Muscle of arm (tissue), 12 donors: ENCODE data around the gene NXPH4. TPM values are rescaled to one million over a fixed set of nuclear protein-coding genes. Genes with fewer than 3 reads are reported as not detected.

Experiments
- DNase-seq: peaks from one replicate; pipeline ENCODE4 v3.0.0-alpha.2; 2013
- polyA plus RNA-seq, 12 donors: library from polyadenylated mRNA; unstranded; fragments of 120-200 nt; gene quantifications; one replicate each; pipeline ENCODE4 v1.2.1, GENCODE V29; 2013; ENCODE audit not compliant: insufficient read length in 12 of 12

The NXPH4 gene
- polyA plus RNA-seq, 12 donors: 1.7 to 18.1 (median 2.4) TPM; not detected in 2

- DNase-seq: no peak
These were observed 14.0 kb downstream of the NXPH4 start for GRCh38 chr12:57230381-57231155.

DNA sequence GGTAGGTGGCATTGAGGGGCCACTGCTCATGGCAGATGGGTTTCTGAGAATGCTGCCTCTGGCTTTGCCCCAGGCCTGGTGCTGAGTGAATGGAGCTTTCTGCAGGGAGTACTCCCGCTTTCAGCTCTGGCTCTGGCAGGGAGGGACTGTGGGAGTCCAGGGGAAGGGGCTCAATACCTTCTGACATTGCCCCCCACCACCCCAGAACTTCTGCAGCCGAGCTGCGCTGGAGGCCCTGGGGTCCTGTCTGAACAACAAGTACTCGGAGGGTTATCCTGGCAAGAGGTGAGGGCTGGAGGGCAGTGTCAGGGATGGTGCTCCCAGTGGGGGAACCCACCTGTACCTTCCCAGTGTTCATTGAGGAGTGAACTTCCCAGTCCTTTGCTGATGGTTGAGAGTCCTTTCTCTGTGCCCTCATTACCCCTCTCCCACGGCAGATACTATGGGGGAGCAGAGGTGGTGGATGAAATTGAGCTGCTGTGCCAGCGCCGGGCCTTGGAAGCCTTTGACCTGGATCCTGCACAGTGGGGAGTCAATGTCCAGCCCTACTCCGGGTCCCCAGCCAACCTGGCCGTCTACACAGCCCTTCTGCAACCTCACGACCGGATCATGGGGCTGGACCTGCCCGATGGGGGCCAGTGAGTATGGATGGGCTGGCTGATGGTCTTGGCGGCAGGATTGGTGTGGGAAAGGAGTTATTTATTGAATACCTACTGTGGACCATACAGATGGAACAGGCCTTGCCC, 14.9 kb downstream of the NXPH4 start:
- DNase-seq: no peak

- DNase-seq: no peak
These were observed 15.7 kb downstream of the NXPH4 start for GRCh38 chr12:57232156-57232756.

- no peak for DNase-seq
These were observed 17.0 kb downstream of the NXPH4 start for GRCh38 chr12:57233357-57234232.

- DNase-seq: no peak
These were observed 17.6 kb downstream of the NXPH4 start for GRCh38 chr12:57234233-57234570.

GRCh38 chr12:57234571-57235016, 18.0 kb downstream of the NXPH4 start:
- no peak for DNase-seq

DNA sequence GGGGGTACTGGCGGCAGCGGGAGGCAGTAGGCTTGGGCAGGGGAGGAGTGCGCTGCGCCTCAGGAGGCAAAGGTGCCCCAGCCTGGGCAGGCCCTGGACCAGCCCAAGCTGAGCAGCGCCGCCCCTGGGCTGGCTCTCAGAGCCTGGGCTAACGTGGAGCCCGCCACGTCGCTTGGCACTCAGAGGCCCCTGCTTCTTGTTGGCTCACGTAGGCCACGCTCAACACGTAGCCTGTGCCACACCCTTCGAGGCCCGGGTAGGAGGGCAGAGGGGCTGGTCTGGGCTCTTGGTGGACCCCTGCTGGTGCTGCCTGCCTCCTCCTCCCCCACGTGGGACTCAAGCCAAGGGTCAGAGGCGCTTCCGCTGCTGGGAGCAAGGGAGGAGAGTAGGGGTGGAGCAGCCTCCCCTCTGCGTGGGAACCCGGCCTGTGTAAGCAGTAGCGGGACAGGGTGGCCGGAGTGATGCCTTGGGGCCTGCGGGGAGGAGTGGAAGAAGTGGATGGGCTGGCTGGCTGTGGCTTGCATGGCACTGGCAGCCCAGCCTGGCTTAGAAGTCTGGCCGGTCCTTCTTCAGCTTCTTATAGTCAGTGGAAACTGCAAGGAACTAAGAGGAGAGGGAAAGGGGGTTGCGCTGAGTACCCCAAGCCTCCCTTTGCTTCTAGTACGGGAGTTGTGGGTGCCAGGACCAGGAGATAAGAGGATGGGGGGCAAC, 18.6 kb downstream of the NXPH4 start:
- DNase-seq: no peak

- no peak for DNase-seq
These were observed 19.1 kb downstream of the NXPH4 start for GRCh38 chr12:57235728-57236131.

GRCh38 chr12:57236201-57236924, 19.8 kb downstream of the NXPH4 start:
- no peak for DNase-seq

DNA sequence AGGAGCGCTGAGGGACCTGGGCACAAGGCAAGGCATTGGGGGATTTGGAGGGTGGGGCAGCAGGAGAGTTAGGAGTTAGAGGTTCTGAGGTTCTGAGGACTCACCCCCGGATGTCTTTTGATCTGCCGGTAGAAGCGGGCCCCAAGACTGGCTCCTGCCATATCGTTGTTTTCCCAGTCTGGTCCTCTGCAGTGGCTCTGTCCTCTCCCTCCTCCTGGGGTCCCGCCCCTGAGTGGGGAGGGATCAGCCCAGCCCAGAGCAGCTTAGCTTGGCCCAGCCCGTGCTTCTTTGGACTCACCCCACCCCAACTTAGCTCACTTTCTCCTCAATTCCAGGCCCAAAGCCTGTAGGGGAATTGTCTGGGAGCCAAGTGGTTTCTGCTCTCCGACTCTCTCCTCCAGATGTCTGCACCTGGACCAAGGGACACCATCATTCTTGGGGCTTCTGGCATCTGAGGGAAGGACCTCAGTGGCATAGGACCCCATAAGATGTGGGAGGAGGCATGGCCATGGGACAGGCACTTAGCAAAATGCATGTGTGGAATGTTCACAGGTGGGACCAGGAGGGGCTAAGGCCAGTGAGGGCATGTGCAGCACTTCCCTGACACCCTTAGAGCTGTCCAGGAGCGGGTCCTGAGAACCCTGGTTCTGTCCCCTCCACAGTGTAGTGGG, 20.5 kb downstream of the NXPH4 start:
- DNase-seq: no peak

GRCh38 chr12:57237596-57237931, 21.0 kb downstream of the NXPH4 start:
- DNase-seq: no peak

GRCh38 chr12:57237932-57238853, 21.6 kb downstream of the NXPH4 start:
- DNase-seq: no peak

GRCh38 chr12:57238854-57239554, 22.4 kb downstream of the NXPH4 start:
- DNase-seq: peak; percentile 91

GRCh38 chr12:57239587-57240065, 23.0 kb downstream of the NXPH4 start:
- no peak for DNase-seq

- no peak for DNase-seq
These were observed 23.7 kb downstream of the NXPH4 start for GRCh38 chr12:57240066-57240921.

DNA sequence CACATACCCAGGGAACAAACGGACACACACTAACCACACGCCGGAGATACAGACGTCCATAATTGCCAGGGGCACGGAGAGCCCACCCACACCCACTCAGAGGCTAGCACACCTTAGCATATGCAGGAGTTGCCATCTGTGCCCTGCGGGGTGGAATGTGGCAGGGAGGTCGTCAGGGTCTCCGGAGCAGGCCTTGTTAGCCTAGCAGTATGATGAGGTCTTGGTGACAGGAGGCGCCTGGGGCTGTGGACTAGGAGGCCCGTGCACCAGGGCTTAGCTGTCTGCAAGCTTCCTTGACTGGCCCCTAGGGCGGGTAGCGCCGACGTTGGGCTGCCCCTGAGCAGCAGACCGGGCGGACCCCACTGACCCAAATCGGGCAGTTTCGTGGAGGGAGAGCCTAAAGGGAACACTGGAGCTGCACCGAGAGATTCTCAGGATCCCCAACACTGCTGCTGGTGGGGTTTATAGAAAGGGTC, 24.4 kb downstream of the NXPH4 start:
- no peak for DNase-seq
